Hematopoietic multipotent progenitor cell treated with erythropoietin and hydrocortisone succinate and interleukin-3 and kit ligand, for 17 days (in vitro differentiated cells): ENCODE data around the gene ZFPL1.

Experiments
- DNase-seq: peaks from one replicate; pipeline ENCODE4 v3.0.0-alpha.2; 2015; ENCODE audit warnings: low spot score

Gene ZFPL1

DNA sequence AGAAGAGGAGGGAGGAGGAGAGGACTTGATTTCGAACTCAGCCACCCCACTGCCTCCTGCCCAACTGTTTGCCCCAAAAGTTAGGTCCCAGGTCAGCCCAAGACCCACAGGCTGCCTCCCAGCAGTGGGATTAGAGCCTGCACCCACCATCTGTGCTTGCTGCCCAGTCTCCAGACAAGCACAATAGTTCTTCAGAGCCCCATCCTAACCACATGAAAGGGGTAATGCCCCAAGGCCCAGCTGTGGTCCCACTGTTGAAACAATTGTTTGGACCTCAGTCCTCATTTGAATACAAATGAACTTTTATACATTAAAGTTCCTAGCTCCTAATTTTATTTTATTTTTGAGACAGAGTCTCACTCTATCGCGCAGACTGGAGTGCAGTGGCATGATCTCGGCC is 6.6 kb downstream of the ZFPL1 start:
- DNase-seq = no peak

DNA sequence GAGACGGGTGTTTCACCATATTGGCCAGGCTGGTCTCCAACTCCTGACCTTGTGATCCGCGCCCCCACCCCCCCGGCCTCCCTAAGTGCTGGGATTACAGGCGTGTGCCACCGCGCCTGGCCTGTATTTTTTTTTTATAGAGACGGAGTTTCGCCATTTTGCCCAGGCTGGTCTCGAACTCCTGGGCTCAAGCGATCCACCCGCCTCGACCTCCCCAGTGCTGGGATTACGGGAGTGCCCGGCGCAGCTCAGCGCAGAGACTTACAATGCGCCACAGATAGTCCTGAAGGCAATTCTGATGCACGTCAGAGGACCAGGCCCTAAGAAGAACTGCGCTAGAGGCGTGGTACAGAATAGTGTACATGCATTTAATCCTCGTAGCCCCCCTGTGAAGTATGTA is 11.4 kb downstream of the ZFPL1 start:
- no peak for DNase-seq

DNA sequence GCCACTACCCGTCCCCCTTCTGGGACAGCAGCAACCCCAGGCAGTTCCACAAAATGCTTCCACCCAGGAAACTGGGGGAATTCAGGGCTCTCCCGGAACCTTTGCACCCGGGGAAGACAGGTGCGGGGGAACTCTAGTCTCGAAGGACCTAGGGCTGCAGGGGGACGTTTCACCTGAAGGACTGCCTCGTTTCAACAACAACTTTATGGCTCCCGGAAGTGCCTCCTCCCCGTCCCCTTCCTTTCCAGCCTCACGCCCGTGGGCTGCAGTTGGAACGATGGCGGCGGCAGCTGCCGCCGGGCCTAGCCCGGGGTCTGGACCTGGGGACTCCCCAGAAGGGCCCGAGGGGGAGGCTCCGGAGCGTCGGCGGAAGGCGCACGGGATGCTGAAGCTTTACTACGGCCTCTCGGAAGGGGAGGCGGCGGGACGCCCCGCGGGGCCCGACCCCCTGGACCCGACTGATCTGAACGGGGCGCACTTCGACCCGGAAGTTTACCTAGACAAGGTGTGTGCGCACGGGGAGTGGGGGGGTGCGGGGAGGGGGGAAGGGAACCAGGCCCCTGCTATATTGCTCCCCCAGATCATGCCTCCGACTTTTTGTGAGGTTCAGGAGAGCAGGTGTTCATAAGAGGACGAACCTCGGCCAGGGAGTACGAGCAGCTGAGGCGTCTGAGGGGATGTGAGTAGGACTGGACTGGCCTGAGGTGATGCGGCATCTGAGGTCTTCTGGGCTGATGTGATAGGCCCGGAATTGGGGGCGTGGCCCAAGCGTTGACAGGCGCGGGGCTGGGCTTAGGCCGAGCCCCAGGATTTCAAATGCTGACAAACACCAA is 12.2 kb downstream of the ZFPL1 start, which contains the start of gene VPS51:
Gene VPS51 (plus strand): TSS at position 241 of the 833 bp plus-strand sequence. CDS start 37 bp downstream, at position 278.
- DNase-seq = peak; percentile 96

DNA sequence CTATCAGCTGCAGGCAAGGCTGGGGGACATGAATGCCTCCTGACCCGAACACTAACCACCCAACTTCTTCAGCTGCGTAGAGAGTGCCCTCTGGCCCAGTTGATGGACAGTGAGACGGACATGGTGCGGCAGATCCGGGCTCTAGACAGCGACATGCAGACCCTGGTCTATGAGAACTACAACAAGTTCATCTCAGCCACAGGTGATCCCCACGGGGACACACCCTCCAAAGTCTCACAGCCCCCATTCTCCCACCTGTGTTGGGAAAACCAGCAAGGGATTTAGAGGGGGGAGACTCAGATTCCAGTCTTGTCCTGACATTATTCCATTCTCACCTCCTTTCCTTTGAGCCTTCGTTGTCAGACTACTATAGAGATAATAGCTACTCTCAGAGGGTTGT is 12.9 kb downstream of the ZFPL1 start:
- no peak for DNase-seq

DNA sequence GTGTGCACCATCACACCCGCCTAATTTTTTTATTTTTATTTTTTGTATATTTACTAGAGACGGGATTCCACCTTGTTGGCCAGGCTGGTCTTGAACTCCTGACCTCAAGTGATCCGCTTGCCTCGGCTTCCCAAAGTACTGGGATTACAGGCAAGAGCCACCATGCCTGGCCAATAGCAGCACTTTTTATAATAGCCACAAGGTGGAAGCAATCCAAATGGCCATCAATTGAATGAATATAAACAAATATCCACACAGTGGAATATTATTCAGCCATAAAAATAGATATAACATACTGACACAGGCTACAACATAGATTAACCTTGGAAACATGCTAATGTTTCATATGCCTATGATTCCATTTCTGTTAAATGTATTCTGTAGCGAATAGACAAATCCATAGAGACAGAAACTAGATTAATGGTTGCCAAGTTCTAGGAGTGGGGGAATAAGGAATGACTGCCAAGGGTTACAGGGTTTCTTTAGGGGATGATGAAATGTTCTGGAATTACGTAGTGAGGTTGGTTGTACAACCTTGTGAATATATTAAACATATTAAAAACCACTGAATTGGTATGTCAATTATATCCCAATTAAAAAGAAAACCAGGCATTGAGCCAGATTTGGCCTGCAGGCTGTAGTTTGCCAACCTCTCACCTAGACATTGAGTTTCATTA is 16.8 kb downstream of the ZFPL1 start:
- DNase-seq = no peak

DNA sequence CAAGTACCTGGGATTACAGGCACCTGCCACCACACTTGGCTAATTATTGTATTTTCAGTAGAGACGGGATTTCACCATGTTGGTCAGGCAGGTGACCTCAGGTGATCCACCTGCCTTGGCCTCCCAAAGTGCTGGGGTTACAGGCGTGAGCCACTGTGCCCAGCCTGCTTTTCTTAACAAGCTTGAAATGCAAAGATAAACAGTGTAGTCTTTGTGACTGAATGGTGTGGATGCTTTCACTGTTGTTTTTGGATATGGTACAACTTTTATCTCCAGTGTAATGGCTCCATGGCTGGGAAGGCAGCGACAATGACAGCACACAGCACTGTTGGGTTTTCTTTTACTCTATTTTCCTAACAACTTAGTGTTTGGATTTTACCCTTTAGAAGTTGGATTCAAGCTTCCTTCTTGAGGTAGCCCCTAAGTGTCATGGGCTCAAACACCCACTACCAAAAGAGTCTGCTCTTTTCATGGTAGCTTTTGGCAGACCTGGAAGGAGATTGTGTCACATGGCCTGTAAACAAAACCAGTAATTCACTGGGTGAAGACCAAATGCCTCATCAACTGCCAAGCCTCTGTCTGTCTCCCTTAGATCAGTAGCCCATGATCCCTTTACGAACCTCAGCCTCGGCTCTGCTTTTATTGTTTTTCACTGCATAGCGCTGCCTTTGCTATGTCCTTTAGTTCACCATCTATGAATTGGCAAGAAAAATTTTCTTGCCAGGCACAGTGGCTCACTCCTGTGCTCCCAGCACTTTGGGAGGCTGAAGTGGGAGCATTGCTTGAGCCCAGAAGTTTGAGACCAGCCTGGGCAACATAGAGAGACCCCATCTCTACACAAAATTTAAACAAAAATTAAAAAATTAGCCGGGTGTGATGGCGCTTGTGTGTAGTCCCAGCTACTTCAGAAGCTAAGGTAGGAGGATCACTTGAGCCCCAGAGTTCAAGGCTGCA is 18.4 kb downstream of the ZFPL1 start:
- DNase-seq = no peak

DNA sequence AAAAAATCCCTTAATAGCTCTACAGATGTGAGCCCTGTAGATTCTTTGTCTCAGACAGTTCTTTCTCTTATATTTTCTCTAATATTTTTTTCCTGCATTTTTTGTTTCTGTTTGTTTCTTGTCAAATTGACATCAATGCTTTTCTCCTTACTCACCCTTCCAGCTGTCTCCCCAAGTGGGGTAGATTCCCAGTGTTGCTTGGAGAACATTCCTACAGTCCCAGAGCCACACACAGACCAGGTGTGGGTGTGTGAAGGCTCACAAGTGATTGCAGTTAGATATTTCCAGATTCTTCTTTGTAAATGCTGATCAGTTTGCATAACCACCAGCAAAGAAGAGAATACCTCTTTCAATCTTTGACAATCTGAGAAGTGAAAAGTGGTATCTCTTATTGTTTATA is 19.5 kb downstream of the ZFPL1 start:
- no peak for DNase-seq

DNA sequence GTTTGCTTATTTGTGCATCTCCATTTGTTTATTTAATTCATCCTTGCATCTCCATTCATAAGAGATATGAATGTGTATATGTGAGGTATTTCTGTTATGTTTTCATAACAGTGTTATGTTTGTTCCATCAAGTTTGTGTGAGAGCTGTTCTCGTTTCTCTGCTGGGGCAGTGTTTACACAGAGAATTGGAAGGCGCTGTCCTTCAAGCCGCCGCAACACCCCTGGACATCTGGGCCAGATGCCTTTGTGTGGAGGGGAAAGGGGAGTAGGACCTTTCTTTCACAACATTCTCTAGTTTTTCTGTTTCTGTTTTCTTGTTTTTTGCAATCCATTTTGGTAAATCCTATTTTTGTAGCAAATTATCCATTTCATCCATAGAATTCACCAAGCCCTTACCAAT is 20.6 kb downstream of the ZFPL1 start:
- no peak for DNase-seq

DNA sequence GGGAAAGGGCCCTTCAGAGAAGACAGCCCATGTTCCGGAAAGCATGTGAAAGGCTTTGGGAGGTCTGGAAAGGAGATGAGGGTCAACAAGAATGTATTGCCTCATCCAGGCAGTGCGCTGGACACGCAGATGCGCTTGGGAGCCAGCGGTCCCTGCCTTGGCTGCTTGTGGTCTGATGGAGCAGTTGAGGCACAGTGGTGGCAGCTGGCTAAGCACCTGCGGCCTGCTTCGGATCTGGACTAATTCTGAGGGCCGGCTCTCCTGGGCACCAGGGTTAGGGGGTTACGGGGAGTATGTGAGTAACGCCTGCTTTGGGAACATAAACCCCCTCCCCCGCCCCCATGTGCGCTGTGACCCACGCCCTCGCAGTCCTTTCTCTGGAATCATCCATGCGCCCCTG is 23.1 kb downstream of the ZFPL1 start:
- DNase-seq = no peak

DNA sequence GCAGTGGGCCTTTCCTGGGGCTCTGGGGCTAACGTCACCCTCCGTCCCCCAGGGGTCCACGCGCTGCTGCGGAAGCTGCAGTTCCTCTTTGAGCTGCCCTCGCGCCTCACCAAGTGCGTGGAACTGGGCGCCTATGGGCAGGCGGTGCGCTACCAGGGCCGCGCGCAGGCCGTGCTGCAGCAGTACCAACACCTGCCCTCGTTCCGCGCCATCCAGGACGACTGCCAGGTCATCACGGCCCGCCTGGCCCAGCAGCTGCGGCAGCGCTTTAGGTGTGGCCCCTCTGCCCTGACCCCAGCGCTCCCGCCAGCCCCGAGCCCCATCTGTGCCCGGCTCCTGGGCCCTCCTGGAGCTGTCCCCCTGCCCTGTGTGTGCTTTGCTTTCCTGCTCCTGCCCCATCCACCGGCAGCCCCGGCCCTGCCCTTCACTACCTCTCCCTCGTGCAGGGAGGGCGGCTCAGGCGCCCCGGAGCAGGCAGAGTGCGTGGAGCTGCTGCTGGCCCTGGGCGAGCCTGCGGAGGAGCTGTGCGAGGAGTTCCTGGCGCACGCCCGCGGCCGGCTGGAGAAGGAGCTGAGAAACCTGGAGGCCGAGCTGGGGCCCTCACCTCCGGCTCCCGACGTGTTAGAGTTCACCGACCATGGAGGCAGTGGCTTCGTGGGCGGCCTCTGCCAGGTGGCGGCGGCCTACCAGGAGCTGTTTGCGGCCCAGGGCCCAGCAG is 23.9 kb downstream of the ZFPL1 start:
- DNase-seq = no peak

DNA sequence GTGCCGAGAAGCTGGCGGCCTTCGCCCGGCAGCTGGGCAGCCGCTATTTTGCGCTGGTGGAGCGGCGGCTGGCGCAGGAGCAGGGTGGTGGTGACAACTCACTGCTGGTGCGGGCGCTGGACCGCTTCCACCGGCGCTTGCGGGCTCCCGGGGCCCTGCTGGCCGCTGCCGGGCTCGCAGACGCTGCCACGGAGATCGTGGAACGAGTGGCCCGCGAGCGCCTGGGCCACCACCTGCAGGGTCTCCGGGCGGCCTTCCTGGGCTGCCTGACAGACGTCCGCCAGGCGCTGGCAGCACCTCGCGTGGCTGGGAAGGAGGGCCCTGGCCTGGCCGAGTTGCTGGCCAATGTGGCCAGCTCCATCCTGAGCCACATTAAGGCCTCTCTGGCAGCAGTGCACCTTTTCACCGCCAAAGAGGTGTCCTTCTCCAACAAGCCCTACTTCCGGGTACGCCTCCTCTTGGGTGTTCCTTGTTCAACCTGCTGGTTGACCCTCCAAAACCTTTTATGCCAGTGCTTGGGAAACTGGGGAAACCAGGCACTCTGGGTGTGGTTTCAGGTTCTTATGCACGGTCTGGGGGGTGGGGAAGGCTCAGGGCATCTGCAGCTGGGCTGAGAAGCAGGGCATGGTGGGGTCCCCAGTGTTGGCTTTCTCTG is 24.6 kb downstream of the ZFPL1 start:
- no peak for DNase-seq

DNA sequence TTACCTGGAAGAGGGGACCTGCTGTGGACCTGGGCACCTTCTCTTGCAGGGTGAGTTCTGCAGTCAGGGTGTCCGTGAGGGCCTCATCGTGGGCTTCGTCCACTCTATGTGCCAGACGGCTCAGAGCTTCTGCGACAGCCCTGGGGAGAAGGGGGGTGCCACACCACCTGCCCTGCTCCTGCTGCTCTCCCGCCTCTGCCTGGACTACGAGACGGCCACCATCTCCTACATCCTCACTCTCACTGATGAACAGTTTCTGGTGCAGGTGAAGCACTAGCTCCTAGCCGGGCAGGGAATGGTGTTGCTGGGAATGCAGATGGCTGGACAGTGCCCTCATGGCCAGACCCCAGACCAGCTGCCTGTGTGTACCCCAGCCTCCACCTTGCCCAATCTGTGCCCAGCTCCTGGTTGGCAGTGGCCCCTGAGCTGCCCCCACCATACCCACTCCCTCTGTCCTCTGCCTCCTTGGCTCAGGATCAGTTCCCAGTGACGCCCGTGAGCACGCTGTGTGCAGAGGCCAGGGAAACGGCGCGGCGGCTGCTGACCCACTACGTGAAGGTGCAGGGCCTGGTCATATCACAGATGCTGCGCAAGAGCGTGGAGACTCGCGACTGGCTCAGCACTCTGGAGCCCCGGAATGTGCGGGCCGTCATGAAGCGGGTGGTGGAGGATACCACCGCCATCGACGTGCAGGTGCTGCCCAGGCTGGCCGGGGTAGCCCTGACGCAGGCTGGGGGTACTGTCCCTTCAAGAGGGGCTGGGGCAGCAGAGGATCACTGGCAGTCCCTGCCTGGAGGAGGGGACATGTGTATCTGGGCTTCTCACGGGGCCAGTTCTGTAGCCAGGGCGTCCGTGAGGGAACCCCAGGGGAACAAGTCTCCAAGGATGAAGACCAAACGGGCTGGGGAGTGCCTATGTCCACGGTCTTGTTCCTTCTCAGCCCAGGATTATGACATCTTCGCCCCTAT is 25.5 kb downstream of the ZFPL1 start:
- no peak for DNase-seq

DNA sequence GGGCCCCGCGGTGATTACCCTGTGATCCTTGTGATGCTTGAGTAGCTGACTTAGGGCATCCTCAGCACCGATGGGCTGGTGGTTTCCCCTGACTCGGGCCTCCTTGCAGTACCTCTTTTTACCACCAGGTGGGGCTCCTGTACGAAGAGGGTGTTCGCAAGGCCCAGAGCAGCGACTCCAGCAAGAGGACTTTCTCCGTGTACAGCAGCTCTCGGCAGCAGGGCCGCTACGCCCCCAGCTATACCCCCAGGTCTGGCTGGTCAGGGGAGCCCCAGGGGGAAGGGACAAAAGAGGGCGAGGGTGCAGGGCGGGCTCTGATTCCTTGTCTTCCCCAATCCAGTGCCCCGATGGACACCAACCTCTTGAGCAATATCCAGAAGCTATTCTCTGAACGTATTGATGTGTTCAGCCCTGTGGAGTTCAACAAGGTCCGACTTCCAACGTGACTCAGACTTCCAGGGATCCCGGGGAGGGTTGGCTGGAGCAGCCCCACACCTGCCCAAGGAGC is 26.4 kb downstream of the ZFPL1 start:
- DNase-seq = peak; percentile 92

DNA sequence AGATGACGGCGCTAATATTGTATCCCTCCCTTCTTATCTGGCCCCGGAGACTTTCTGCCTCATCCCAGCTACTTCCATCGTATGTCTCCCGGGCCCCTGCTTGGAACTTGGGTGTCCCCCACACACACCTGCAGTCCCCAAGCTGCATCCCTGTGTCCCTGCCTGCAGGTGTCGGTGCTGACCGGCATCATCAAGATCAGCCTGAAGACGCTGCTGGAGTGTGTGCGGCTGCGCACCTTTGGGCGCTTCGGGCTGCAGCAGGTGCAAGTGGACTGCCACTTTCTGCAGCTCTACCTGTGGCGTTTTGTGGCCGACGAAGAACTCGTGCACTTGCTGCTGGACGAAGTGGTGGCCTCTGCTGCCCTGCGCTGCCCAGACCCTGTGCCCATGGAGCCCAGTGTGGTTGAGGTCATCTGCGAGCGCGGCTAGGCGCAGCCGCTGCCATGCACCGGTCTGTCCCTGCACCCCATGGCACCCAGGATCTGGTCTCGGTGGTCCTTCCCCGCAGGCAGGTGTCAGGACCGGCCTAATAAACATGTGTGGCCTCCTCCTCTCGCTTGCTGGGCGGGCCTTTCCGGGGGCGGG is 27.2 kb downstream of the ZFPL1 start:
- no peak for DNase-seq

DNA sequence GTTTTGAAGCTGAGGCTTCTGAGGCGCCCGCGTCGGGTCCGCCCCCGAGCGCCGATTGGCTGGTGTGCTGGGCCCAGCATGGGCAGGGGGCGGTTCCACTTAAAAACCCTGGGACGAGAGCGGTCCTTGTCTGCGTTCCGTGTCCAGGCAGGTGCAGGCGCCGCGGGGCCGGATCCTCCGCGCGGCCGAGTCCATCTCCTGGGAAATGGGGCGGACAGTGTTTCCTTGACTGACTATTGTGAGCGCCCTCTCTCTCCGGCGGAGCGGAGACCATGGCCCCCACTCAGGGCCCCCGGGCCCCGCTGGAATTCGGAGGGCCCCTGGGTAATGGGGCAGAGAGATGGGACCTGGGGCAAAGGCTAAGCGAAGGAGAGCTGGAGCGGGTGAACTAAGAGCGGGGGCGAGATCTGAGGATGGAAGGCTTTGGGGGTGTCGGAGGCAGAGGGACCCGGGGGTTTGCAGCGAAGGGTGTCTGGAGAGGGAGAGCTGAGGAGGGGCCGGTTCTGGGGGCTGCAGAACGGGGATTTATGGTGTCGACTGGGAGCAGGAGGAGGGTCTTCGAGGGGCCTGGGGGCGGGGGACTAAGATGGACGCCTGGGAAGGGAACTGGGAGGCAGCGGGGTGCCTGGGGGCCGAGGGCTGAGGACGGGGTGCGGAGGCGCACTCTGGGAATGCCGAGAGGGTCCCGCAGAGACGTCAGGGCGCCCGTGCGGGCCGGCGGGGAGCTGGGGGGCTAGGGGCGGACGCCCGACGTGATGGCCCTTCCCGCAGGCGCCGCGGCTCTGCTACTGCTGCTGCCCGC is 27.9 kb downstream of the ZFPL1 start, which contains the start of gene TM7SF2:
Gene TM7SF2 (plus strand): TSS at position 129 of the 802 bp plus-strand sequence. CDS start 144 bp downstream, at position 273.
- DNase-seq = peak; percentile 95

DNA sequence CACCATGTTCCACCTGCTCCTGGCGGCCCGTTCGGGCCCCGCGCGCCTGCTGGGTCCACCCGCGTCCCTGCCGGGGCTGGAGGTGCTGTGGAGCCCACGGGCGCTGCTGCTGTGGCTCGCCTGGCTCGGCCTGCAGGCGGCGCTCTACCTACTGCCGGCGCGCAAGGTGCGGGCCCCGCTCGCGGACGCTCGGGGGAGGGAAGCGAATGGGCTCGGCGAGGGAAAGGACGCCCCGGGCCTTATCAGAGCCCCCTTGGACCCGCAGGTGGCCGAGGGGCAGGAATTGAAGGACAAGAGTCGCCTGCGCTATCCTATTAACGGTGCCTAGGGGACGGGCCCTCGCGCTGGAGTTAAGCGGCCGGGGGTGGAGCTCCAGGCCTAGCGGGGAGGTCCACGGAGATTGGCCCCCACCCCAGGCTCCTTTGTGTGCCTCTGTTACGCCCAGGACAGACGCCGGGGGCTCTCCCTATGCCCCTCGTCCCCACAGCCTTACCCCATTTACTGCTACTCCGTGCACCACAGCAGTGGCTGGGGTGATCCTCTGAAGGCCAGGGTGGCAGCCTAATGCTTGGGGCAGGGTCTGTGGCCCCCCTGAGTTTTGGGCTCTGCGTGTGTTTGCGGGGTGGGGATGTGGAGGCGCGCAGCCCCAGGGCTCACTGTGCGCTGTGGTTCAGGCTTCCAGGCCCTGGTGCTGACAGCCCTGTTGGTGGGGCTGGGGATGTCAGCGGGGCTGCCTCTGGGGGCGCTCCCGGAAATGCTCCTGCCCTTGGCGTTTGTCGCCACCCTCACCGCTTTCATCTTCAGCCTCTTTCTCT is 28.7 kb downstream of the ZFPL1 start:
- DNase-seq = peak; percentile 86

DNA sequence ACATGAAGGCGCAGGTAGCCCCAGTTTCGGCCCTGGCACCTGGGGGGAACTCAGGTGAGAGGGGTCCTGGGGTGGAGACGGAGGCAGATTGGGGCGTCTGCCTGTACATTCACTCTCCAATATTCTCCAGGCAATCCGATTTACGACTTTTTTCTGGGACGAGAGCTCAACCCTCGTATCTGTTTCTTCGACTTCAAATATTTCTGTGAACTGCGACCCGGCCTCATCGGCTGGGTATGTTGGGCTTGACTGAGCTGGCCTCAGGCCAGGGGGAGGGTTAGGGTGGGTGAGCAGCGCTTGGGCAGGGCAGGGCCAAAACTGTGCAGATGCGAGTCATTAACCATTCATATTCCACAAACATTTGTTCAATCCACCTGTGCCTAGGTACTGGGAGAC is 29.3 kb downstream of the ZFPL1 start:
- peak; percentile 41 for DNase-seq
